NCI-H1930 (cell line): ENCODE measurements around the gene SNAI3.
A peak's percentile ranks its signal among the peaks of the same experiment; 100 is the strongest.
"Not testable (repeated sequence)": the region's sequence is repeated elsewhere in the genome, so short reads cannot be mapped to it uniquely, and the experiment has no call there.

Source experiments
- DNase-seq, 2 experiments: peaks; one replicate each; lab custom pipeline; 2025; lab: John Stamatoyannopoulos, UW

Gene SNAI3

GRCh38 chr16:88669493-88669892 lies 16.8 kb downstream of the SNAI3 start:
- not testable (repeated sequence) for DNase-seq

GRCh38 chr16:88667461-88667860 lies 18.8 kb downstream of the SNAI3 start:
- no peak for DNase-seq

GRCh38 chr16:88665570-88665969 lies 20.7 kb downstream of the SNAI3 start:
- no peak for DNase-seq

- no peak for DNase-seq
These were observed 21.2 kb downstream of the SNAI3 start for GRCh38 chr16:88665148-88665547.

GRCh38 chr16:88662843-88663606 lies 23.3 kb downstream of the SNAI3 start, which contains the start of gene MVD:
TSS of gene MVD (minus strand) at chr16:88663091. CDS start at chr16:88663080, 11 bp downstream.
- peak; percentile 87 to 92 for DNase-seq

GRCh38 chr16:88662222-88662842 lies 24.0 kb downstream of the SNAI3 start:
- DNase-seq = no peak

- DNase-seq = no peak
These were observed 24.8 kb downstream of the SNAI3 start for GRCh38 chr16:88661468-88661867.

GRCh38 chr16:88659160-88659559 lies 27.1 kb downstream of the SNAI3 start:
- DNase-seq = no peak

- no peak for DNase-seq
These were observed 27.6 kb downstream of the SNAI3 start for GRCh38 chr16:88658714-88659113.

- no peak for DNase-seq
These were observed 28.9 kb downstream of the SNAI3 start for GRCh38 chr16:88657371-88657770.

GRCh38 chr16:88656291-88656980 lies 29.9 kb downstream of the SNAI3 start:
- no peak for DNase-seq

GRCh38 chr16:88655733-88656281 lies 30.5 kb downstream of the SNAI3 start:
- no peak for DNase-seq

- DNase-seq = no peak
These were observed 31.1 kb downstream of the SNAI3 start for GRCh38 chr16:88655053-88655732.

- DNase-seq = no peak
These were observed 31.8 kb downstream of the SNAI3 start for GRCh38 chr16:88654363-88655052.

GRCh38 chr16:88653596-88654362 lies 32.5 kb downstream of the SNAI3 start:
- no peak for DNase-seq

GRCh38 chr16:88653101-88653500 lies 33.2 kb downstream of the SNAI3 start:
- no peak for DNase-seq

GRCh38 chr16:88652762-88653063 lies 33.6 kb downstream of the SNAI3 start:
- no peak for DNase-seq

- no peak for DNase-seq
These were observed 34.1 kb downstream of the SNAI3 start for GRCh38 chr16:88651989-88652761.

GRCh38 chr16:88651276-88651988 lies 34.9 kb downstream of the SNAI3 start:
- DNase-seq = no peak
